Parathyroid adenoma (tissue), 2 donors: Measurements from ENCODE around the gene DSCAM.

Source experiments
- H2AFZ ChIP-seq: fragments of 300-600 bp; sonication (generic); one replicate; pipeline ENCODE4 v1.7.0; 2017; ENCODE audit warnings: antibody characterized with exemption, mild to moderate bottlenecking
- H3K27ac ChIP-seq: fragments of 300-600 bp; sonication (generic); one replicate; pipeline ENCODE4 v1.7.0; 2017
- H3K27me3 ChIP-seq: fragments of 300-600 bp; sonication (generic); one replicate; pipeline ENCODE4 v1.7.0; 2017; ENCODE audit warnings: low read length; ENCODE audit not compliant: control insufficient read depth, insufficient read depth
- H3K36me3 ChIP-seq: fragments of 300-600 bp; sonication (generic); one replicate; pipeline ENCODE4 v1.7.0; 2017; ENCODE audit warnings: low read length; ENCODE audit not compliant: control insufficient read depth, insufficient read depth
- H3K4me1 ChIP-seq: fragments of 300-600 bp; sonication (generic); one replicate; pipeline ENCODE4 v1.7.0; 2017; ENCODE audit warnings: control low read depth
- H3K4me2 ChIP-seq: fragments of 300-600 bp; sonication (generic); one replicate; pipeline ENCODE4 v1.7.0; 2017; ENCODE audit warnings: low read length
- H3K4me3 ChIP-seq: fragments of 300-600 bp; sonication (generic); one replicate; pipeline ENCODE4 v1.7.0; 2017; ENCODE audit warnings: low read depth, low read length
- H3K79me2 ChIP-seq: fragments of 300-600 bp; sonication (generic); one replicate; pipeline ENCODE4 v1.7.0; 2017; ENCODE audit warnings: control low read depth
- H3K9ac ChIP-seq: fragments of 300-600 bp; sonication (generic); one replicate; pipeline ENCODE4 v1.7.0; 2017; ENCODE audit warnings: mild to moderate bottlenecking
- H3K9me3 ChIP-seq: fragments of 300-600 bp; sonication (generic); one replicate; pipeline ENCODE4 v1.7.0; 2017; ENCODE audit warnings: low read length; ENCODE audit not compliant: control insufficient read depth
- TF ChIP-seq, protein P1 (sequence below): fragments of 300-600 bp; sonication (generic); IDR thresholded peaks from one replicate; pipeline ENCODE4 v1.7.0; 2017; ENCODE audit warnings: antibody characterized with exemption, mild to moderate bottlenecking
- donor health status: primary hyperparathyroidism.

The DSCAM gene

DNA sequence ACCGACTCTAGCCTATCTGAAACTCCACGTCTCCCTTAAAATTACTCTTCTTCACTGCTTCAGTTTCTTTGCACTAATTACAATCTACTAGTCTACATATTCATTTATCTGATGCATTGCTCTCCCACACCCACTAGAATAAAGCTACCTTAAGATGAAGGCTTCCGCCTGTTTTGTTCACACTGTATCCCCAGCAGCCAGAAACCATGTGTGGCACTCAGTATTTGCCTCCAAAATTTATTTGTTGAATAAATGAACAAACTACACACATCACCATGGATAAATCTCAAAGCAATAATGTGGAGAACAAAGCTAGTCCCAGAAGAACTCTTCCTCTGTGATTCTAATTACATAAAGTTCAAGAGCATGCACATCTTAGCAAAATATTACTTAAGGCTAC is 95.7 kb downstream of the DSCAM start:
- H3K9me3 ChIP-seq: no peaks in the 10 kb centered on the region
- H3K27ac ChIP-seq: no peak overlapping the region
- no peaks in the 10 kb centered on the region for H3K4me1 ChIP-seq
- H3K4me3 ChIP-seq: no peak overlapping the region
- H2AFZ ChIP-seq: no peak overlapping the region
- H3K79me2 ChIP-seq: no peaks in the 10 kb centered on the region
- H3K9ac ChIP-seq: no peak overlapping the region
- TF ChIP-seq, protein P1, sequence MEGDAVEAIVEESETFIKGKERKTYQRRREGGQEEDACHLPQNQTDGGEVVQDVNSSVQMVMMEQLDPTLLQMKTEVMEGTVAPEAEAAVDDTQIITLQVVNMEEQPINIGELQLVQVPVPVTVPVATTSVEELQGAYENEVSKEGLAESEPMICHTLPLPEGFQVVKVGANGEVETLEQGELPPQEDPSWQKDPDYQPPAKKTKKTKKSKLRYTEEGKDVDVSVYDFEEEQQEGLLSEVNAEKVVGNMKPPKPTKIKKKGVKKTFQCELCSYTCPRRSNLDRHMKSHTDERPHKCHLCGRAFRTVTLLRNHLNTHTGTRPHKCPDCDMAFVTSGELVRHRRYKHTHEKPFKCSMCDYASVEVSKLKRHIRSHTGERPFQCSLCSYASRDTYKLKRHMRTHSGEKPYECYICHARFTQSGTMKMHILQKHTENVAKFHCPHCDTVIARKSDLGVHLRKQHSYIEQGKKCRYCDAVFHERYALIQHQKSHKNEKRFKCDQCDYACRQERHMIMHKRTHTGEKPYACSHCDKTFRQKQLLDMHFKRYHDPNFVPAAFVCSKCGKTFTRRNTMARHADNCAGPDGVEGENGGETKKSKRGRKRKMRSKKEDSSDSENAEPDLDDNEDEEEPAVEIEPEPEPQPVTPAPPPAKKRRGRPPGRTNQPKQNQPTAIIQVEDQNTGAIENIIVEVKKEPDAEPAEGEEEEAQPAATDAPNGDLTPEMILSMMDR: no peak
- no peaks in the 10 kb centered on the region for H3K27me3 ChIP-seq
- H3K4me2 ChIP-seq: no peak overlapping the region
- H3K36me3 ChIP-seq: no peaks in the 10 kb centered on the region

DNA sequence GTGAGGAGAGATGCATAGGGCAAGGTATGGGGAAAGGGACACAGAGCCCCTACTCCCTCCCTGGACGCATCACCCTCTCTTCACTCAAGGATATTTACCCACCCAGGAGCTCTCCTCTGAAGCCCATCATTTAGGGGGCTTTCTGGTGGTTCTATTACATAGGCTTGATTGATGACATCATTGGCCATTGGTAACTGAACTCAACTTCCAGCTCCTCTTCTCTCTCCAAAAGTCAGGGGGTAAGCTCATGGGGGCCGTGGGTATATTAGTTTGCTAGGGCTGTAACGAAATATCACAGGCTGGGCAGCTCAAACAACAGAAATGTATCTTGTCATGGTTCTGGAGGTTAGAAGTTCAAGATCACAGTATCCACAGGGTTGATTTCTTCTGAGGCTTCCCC is 110.8 kb downstream of the DSCAM start:
- H3K27ac ChIP-seq: no peak overlapping the region
- no peak overlapping the region for H3K9ac ChIP-seq
- no peak overlapping the region for H2AFZ ChIP-seq
- TF ChIP-seq, protein P1: no peak
- H3K4me2 ChIP-seq: no peak overlapping the region
- H3K9me3 ChIP-seq: no peaks in the 10 kb centered on the region
- no peak overlapping the region for H3K4me3 ChIP-seq
- H3K4me1 ChIP-seq: no peaks in the 10 kb centered on the region
- no peaks in the 10 kb centered on the region for H3K27me3 ChIP-seq
- no peaks in the 10 kb centered on the region for H3K79me2 ChIP-seq
- H3K36me3 ChIP-seq: no peaks in the 10 kb centered on the region

GRCh38 chr21:40733024-40733397 is 113.9 kb downstream of the DSCAM start:
- H3K9me3 ChIP-seq: no peaks in the 10 kb centered on the region
- TF ChIP-seq, protein P1: no peak
- H3K4me1 ChIP-seq: no peaks in the 10 kb centered on the region
- no peaks in the 10 kb centered on the region for H3K79me2 ChIP-seq
- no peak overlapping the region for H3K4me3 ChIP-seq
- H3K9ac ChIP-seq: no peak overlapping the region
- H3K36me3 ChIP-seq: no peaks in the 10 kb centered on the region
- H2AFZ ChIP-seq: no peak overlapping the region
- H3K27ac ChIP-seq: no peak overlapping the region
- H3K4me2 ChIP-seq: no peak overlapping the region
- no peaks in the 10 kb centered on the region for H3K27me3 ChIP-seq

DNA sequence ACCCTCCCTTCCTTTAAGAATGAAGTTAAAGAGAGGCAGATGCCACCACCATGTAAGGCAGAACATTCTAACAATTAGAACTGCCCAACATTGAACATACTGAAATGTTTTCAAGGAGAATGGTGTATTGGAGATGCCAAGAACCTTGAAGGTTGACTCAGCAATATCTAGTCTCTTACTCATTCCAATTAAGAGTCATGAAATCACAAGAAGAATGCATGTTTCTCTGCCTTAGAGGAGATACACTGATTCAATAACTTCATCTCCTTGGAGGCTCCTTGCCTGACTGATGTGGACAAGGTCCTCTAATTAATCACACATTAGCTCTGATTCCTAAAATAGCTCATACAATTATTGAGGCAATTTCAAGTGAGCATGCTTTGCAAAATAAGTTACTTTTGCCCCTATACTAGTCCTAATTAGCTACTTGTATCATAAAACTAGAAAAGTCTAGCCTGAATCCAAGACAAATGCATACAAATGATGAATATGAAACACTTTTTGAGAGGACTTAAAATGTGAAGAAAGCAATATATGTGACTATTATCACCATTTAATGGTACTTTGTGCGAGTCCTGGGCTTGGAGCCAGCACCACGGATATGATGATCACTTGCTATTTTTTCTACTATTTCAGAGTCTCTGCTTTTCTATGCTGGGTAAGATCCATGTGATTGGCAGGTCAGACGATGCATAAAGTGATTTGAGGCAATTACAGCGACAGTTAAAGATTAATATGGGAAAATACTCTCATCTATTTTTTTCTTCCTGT is 114.5 kb downstream of the DSCAM start:
- Histone ChIP-seq H2AFZ (no peak overlapping the region), H3K4me1 (no peaks in the 10 kb centered on the region), H3K4me2 (no peak overlapping the region), H3K9ac (no peak overlapping the region), H3K27me3 (no peaks in the 10 kb centered on the region), H3K36me3 (no peaks in the 10 kb centered on the region), H3K27ac (no peak overlapping the region), H3K9me3 (no peaks in the 10 kb centered on the region), H3K4me3 (no peak overlapping the region), H3K79me2 (no peaks in the 10 kb centered on the region)
- TF ChIP-seq, protein P1: no peak

GRCh38 chr21:40731206-40731605 is 115.8 kb downstream of the DSCAM start:
- no peaks in the 10 kb centered on the region for H3K9me3 ChIP-seq
- H3K27ac ChIP-seq: no peak overlapping the region
- no peaks in the 10 kb centered on the region for H3K79me2 ChIP-seq
- TF ChIP-seq, protein P1: no peak
- no peaks in the 10 kb centered on the region for H3K27me3 ChIP-seq
- H3K9ac ChIP-seq: no peak overlapping the region
- no peak overlapping the region for H2AFZ ChIP-seq
- H3K4me3 ChIP-seq: no peak overlapping the region
- no peak overlapping the region for H3K4me2 ChIP-seq
- H3K4me1 ChIP-seq: no peaks in the 10 kb centered on the region
- no peaks in the 10 kb centered on the region for H3K36me3 ChIP-seq
